SK-N-MC (cell line): Measurements from ENCODE around the gene PHC3.
"Not testable (repeated sequence)": the region's sequence is repeated elsewhere in the genome, so short reads cannot be mapped to it uniquely, and the experiment has no call there.

ENCODE experiments used
- DNase-seq: peaks from one replicate; pipeline ENCODE4 v3.0.0-alpha.2; 2011; ENCODE audit warnings: low read depth, low spot score
- H3K27ac ChIP-seq: fragments of 200-600 bp; sonication (generic); 2 replicates; pipeline ENCODE4 v1.5.1; 2016; ENCODE audit warnings: mixed run types
- H3K36me3 ChIP-seq: fragments of 200-600 bp; sonication (generic); 2 replicates; pipeline ENCODE4 v1.6.1; 2017; ENCODE audit warnings: antibody characterized with exemption, low read length, mixed read lengths; ENCODE audit not compliant: insufficient read depth
- H3K4me3 ChIP-seq: fragments of 200-600 bp; sonication (generic); 2 replicates; pipeline ENCODE4 v1.5.1; 2016
- H3K9ac ChIP-seq: fragments of 200-600 bp; sonication (generic); 2 replicates; pipeline ENCODE4 v1.8.0; 2017; ENCODE audit warnings: mixed run types, mixed read lengths; ENCODE audit not compliant: insufficient read length
- H3K9me3 ChIP-seq: fragments of 200-600 bp; sonication (generic); 2 replicates; pipeline ENCODE4 v1.6.1; 2017; ENCODE audit warnings: low read depth, mild to moderate bottlenecking, antibody characterized with exemption, low read length, moderate library complexity, mixed read lengths
- EZH2 ChIP-seq: fragments of 200-600 bp; sonication (generic); IDR thresholded peaks from one replicate; pipeline ENCODE4 v1.6.1; 2017; ENCODE audit warnings: antibody characterized with exemption
- FOXP2 ChIP-seq: optimal IDR thresholded peaks from 2 replicates; pipeline ENCODE3; 2011; ENCODE audit warnings: mild to moderate bottlenecking, moderate library complexity; ENCODE audit not compliant: insufficient read depth; ENCODE audit errors: extremely low read length, control extremely low read depth
- POLR2AphosphoS5 ChIP-seq: IDR thresholded peaks from 2 replicates; pipeline ENCODE4 v1.6.1; 2012; ENCODE audit warnings: mild to moderate bottlenecking, low read depth, low read length, borderline replicate concordance

Gene PHC3

DNA sequence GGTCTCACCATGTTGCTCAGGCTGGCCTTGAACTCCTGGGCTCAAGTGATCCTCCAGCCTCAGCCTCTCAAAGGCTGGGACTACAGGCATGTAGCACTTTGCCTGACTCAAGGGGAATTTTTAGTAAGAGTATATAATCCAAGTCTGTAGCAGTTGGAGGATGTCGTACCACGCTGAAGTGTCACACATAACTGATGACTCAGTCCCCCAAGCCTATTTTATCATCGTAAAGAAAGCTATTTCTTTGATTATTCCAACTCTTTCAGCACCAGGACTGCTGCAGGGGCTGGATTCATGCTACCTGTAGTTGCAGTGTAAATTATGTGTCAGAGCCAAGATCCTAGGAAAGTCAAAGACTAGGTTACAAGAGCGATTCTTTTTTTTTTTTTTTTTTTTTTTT, 39.3 kb upstream of the PHC3 start:
- Histone ChIP-seq H3K9me3 (peaks cover 3% of the 10 kb centered on the region; the same call in 1 of the 2 replicates), H3K36me3 (no peaks in the 10 kb centered on the region; the same call in 1 of the 2 replicates), H3K9ac (no peak overlapping the region), H3K4me3 (no peak overlapping the region), H3K27ac (no peak overlapping the region)
- TF ChIP-seq POLR2AphosphoS5 (no peak), FOXP2 (no peak), EZH2 (no peak)
- no peak for DNase-seq

DNA sequence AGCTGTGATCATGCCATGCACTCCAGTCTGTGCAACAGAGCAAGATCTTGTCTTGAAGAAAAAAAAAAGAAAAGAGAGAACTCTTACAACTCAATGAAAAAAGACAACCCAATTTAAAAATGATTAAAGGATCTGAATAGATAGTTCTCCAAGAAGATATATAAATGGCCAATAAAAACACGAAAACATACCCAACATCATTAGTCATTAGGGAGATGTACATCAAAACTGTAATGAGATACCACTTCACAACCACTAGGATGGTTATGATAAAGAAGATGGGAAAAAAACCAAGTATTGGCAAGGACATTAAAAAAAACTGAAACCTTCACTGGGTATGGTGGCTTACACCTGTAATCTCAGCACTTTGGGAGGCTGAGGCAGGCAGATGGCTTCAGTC, 38.3 kb upstream of the PHC3 start:
- Histone ChIP-seq H3K4me3 (no peak overlapping the region), H3K36me3 (no peaks in the 10 kb centered on the region; the same call in 1 of the 2 replicates), H3K9ac (no peak overlapping the region), H3K9me3 (peaks cover 3% of the 10 kb centered on the region; the same call in 1 of the 2 replicates), H3K27ac (no peak overlapping the region)
- DNase-seq, result no peak
- TF ChIP-seq FOXP2 (no peak), EZH2 (no peak), POLR2AphosphoS5 (no peak)

DNA sequence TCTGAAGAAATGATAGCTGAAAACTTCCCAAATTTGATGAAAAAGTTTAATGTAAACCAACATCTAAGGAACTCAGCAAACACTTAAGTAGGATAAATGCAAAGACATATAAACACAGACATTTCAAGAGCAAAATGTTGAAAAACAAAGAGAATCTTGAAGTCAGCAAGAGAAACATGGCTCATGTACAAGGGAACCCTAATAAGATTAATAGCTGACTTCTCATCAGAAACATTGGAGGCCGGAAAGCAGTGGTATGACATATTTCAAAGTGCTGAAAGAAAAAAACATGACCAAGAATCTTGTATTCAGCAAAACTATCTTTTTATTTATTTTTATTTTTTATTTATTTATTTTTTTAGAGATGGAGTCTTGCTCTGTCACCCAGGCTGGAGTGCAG, 30.1 kb upstream of the PHC3 start:
- Histone ChIP-seq H3K36me3 (no peaks in the 10 kb centered on the region), H3K4me3 (no peak overlapping the region), H3K27ac (no peak overlapping the region), H3K9ac (no peak overlapping the region), H3K9me3 (peaks cover 3% of the 10 kb centered on the region; the same call in 1 of the 2 replicates)
- DNase-seq, result no peak
- TF ChIP-seq POLR2AphosphoS5, result no peak
- no peak for TF ChIP-seq FOXP2
- TF ChIP-seq EZH2, result no peak

DNA sequence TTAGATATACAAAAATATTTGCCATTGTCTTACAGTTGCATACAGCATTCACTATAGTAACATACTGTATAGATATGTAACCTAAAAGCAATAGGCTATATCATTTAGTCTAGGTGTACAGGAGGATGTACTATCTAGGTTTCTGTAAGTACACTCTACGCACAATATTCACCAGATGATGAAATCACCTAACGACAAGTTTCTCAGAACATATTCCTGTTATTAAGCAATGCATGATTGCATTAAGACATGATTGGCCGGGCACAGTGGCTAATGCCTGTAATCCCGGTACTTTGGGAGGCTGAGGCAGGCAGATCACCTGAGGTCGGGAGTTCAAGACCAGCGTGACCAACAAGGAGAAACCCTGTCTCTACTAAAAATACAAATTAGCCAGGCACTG, 26.2 kb upstream of the PHC3 start:
- no peak for DNase-seq
- Histone ChIP-seq H3K36me3 (no peaks in the 10 kb centered on the region), H3K27ac (no peak overlapping the region), H3K9ac (no peak overlapping the region), H3K9me3 (no peaks in the 10 kb centered on the region), H3K4me3 (no peak overlapping the region)
- TF ChIP-seq FOXP2 (no peak), EZH2 (no peak), POLR2AphosphoS5 (no peak)

DNA sequence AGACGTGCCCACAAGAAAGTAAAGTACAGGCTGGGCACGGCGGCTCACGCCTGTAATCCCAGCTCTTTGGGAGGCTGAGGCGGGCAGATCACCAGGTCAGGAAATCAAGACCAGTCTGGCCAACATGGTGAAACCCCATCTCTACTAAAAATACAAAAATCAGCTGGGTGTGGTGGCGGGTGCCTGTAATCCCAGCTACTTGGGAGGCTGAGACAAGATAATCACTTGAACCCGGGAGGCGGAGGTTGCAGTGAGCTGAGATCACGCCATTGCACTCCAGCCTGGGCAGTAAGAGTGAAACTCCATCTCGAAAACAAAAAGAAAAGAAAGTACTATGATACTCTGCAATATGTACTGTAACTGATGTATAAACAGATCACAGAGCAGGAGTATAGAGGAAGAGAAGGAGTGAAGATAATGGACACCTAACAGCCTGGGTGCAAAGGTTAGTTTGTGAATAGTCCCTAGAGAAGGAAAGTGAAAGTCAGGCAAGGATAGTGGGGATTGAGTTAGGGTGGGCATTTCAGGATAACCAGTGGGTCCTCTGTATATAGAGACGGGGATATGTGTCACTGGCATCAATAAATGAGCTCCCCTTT, 24.7 kb upstream of the PHC3 start:
- not testable (repeated sequence) for H3K9me3 ChIP-seq, H3K36me3 ChIP-seq, H3K4me3 ChIP-seq, DNase-seq, H3K27ac ChIP-seq, H3K9ac ChIP-seq

DNA sequence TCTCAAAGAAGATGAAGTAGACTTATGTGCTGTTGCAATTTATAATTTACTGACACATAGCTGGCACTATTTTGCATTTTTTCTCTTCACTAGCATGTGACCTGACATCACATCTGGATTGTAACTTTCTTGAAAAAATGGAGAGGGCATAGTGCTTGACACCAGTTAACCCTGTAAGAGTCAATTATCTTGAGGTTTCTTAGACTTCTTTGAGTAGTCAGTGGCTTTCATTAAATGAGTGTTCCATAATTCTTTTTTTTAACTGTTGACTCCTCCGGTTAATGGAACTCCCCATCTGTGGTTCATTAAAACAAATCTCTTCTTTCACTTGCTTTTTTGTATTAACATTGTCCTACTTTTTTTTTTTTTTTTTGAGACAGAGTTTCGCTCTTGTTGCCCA, 23.8 kb upstream of the PHC3 start:
- H3K27ac ChIP-seq, result peak overlapping the region; percentile 16; the same call in 1 of the 2 replicates
- no peak overlapping the region for H3K4me3 ChIP-seq
- no peaks in the 10 kb centered on the region for H3K9me3 ChIP-seq
- H3K36me3 ChIP-seq, result no peaks in the 10 kb centered on the region
- no peak for DNase-seq
- TF ChIP-seq FOXP2, result no peak
- TF ChIP-seq POLR2AphosphoS5, result no peak
- TF ChIP-seq EZH2, result no peak
- no peak overlapping the region for H3K9ac ChIP-seq

DNA sequence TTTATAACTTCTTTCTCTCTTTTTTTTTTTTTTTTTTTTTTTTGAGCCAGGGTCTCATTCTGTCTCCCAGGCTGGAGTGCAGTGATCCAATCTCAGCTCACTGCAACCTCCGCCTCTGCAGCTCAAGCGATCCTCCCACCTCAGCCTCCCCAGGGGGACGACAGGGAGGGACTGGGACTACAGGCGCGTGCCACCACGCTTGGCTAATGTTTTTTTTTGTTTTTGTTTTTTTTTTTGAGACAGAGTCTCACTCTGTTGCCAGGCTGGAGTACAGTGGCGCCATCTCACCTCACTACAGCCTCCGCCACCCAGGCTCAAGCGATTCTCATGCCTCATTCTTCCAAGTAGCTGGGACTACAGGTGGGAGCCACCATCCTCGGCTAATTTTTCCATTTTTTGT, 23.0 kb upstream of the PHC3 start:
- no peak for DNase-seq
- no peaks in the 10 kb centered on the region for H3K36me3 ChIP-seq
- no peaks in the 10 kb centered on the region for H3K9me3 ChIP-seq
- no peak for TF ChIP-seq EZH2
- no peak for TF ChIP-seq POLR2AphosphoS5
- TF ChIP-seq FOXP2, result no peak
- no peak overlapping the region for H3K4me3 ChIP-seq
- H3K9ac ChIP-seq, result no peak overlapping the region
- H3K27ac ChIP-seq, result no peak overlapping the region

DNA sequence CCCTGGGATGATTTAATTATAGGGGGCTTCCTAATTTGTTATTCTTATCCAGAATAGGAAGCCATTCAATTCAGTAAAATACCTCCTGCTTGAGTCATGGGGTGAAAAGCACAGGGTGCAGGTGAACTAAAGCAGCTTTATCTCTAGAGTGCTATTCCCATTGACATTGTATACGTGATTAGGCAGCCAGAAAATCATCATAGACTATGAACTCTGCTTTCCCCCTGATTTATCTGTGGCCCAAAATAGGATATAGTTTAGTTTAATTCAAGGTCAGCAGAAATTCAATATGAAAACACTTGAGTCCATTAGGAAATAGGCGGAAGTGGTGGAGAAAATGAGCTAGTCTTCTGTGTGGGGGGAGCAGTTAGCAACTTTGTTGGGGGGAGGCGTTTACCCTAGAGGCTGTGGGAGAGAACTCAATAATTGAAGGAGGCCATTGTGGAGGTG, 22.5 kb upstream of the PHC3 start:
- H3K27ac ChIP-seq, result no peak overlapping the region
- H3K4me3 ChIP-seq, result no peak overlapping the region
- H3K9ac ChIP-seq, result no peak overlapping the region
- H3K9me3 ChIP-seq, result no peaks in the 10 kb centered on the region
- H3K36me3 ChIP-seq, result no peaks in the 10 kb centered on the region
- TF ChIP-seq FOXP2 (no peak), EZH2 (no peak), POLR2AphosphoS5 (no peak)
- DNase-seq, result no peak

DNA sequence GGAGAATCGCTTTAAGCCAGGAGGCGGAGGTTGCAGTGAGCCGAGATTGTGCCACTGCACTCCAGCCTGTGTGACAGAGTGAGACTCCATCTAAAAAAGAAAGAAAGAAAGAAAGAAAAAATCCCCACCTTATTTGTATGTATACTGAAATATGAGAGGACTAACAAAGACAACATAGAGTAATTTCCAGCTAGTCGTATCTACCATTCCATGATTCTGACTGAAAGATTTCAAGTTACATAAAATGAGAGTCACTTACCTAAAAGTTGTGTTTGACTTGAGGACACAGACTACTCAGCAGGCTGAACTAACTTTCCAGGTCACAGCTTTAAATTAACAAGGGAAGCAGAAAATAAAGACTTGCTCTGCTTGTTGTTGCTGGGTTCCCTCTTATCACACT, 21.9 kb upstream of the PHC3 start:
- Histone ChIP-seq H3K4me3 (no peak overlapping the region), H3K9me3 (no peaks in the 10 kb centered on the region), H3K36me3 (no peaks in the 10 kb centered on the region), H3K9ac (no peak overlapping the region), H3K27ac (no peak overlapping the region)
- TF ChIP-seq FOXP2 (no peak), EZH2 (no peak), POLR2AphosphoS5 (no peak)
- DNase-seq, result no peak
